ENCODE measurements around the gene OXLD1.

The OXLD1 gene

DNA sequence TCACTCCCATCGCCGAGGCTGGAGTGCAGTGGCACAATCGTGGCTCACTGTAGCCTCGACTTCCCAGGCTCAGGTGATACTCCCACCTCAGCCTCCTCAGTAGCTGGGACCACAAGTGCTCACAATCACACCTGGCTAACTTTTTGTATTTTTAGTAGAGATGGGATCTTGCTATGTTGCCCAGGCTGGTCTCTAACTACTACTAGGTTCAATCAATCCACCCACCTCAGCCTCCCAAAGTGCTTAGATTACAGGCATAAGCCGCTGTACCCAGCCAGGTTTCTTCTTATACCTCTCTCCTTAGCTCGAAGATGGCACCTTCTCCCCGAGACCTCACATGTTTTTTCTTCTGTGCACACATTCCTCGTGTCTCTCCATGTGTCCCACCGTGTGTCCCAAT lies 26.4 kb downstream of the OXLD1 start:
- no peak overlapping the region for H3K4me3 ChIP-seq (ENCODE audit: low read depth, low read length)
- H3K27ac ChIP-seq, result no peak overlapping the region
- TF ChIP-seq, protein P1, sequence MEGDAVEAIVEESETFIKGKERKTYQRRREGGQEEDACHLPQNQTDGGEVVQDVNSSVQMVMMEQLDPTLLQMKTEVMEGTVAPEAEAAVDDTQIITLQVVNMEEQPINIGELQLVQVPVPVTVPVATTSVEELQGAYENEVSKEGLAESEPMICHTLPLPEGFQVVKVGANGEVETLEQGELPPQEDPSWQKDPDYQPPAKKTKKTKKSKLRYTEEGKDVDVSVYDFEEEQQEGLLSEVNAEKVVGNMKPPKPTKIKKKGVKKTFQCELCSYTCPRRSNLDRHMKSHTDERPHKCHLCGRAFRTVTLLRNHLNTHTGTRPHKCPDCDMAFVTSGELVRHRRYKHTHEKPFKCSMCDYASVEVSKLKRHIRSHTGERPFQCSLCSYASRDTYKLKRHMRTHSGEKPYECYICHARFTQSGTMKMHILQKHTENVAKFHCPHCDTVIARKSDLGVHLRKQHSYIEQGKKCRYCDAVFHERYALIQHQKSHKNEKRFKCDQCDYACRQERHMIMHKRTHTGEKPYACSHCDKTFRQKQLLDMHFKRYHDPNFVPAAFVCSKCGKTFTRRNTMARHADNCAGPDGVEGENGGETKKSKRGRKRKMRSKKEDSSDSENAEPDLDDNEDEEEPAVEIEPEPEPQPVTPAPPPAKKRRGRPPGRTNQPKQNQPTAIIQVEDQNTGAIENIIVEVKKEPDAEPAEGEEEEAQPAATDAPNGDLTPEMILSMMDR (IDR thresholded peaks at IDR 0.05; ENCODE audit: low read depth, low read length, missing control alignments), result no peak
- DNase-seq, result no peak
- in situ Hi-C loops (cut with HindIII; ENCODE audit: low pct_ligation_motif_present, low sequenced_read_pairs), result no loop called here
- H3K27me3 ChIP-seq (replicated peaks), result no peaks in the 10 kb centered on the region
- no peaks in the 10 kb centered on the region for H3K36me3 ChIP-seq (replicated peaks)

- no peaks in the 10 kb centered on the region for H3K27me3 ChIP-seq (replicated peaks)
- TF ChIP-seq, protein P1 (IDR thresholded peaks at IDR 0.05; ENCODE audit: low read depth, low read length, missing control alignments), result no peak
- no peak overlapping the region for H3K4me3 ChIP-seq (ENCODE audit: low read depth, low read length)
- H3K27ac ChIP-seq, result no peak overlapping the region
- in situ Hi-C loops (cut with HindIII; ENCODE audit: low pct_ligation_motif_present, low sequenced_read_pairs), result no loop called here
- no peaks in the 10 kb centered on the region for H3K36me3 ChIP-seq (replicated peaks)
- DNase-seq, result no peak
These were observed 27.7 kb downstream of the OXLD1 start for GRCh38 chr17:81638683-81639082.

- TF ChIP-seq, protein P1 (IDR thresholded peaks at IDR 0.05; ENCODE audit: low read depth, low read length, missing control alignments), result no peak
- in situ Hi-C loops (cut with HindIII; ENCODE audit: low pct_ligation_motif_present, low sequenced_read_pairs), result no loop called here
- DNase-seq, result peak; percentile 61
- Histone ChIP-seq H3K27ac (peak within 1 kb of the TSS; percentile 89), H3K27me3 (replicated peaks) (no peaks in the 10 kb centered on the region), H3K4me3 (ENCODE audit: low read depth, low read length) (peak within 1 kb of the TSS; percentile 88), H3K36me3 (replicated peaks) (no peaks in the 10 kb centered on the region)
These were observed 29.7 kb downstream of the OXLD1 start, which contains the start of the genes NPLOC4 and TSPAN10 for GRCh38 chr17:81636505-81637288. Gene NPLOC4 (minus strand): TSS chr17:81637112. CDS start chr17:81636930, 182 bp downstream. Gene TSPAN10 (plus strand): TSS chr17:81637196. CDS start chr17:81642413, 5,217 bp downstream.

- H3K27me3 ChIP-seq (replicated peaks), result no peaks in the 10 kb centered on the region
- in situ Hi-C loops (cut with HindIII; ENCODE audit: low pct_ligation_motif_present, low sequenced_read_pairs), result no loop called here
- H3K36me3 ChIP-seq (replicated peaks), result peaks cover 3% of the 10 kb centered on the region
- H3K27ac ChIP-seq, result peak overlapping the region; percentile 89
- peak overlapping the region; percentile 88 for H3K4me3 ChIP-seq (ENCODE audit: low read depth, low read length)
- TF ChIP-seq, protein P1 (IDR thresholded peaks at IDR 0.05; ENCODE audit: low read depth, low read length, missing control alignments), result no peak
- peak; percentile 38 for DNase-seq
These were observed 30.4 kb downstream of the OXLD1 start for GRCh38 chr17:81635973-81636504.

DNA sequence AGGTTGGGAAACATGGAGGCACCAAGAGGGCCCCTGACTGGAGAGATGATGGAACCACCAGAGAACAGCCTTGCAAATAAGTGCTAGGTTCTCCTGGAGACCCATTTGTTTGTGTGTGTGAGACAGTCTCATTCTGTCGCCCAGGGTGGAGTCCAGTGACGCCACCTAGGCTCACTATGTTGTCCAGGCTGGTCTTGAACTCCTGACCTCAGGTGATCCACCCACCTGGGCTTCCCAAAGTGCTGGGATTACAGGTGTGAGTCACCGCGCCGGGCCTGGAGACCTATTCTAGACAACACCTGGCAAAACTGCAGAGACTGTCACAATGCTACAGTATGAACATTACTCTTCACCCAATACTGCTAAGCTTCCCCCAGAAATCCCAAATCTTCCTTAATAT lies 31.0 kb downstream of the OXLD1 start:
- H3K27ac ChIP-seq, result no peak overlapping the region

More for the DNA sequence above, 31.0 kb downstream of the OXLD1 start:
- Histone ChIP-seq H3K27me3 (replicated peaks) (no peaks in the 10 kb centered on the region), H3K4me3 (ENCODE audit: low read depth, low read length) (peak overlapping the region; percentile 88), H3K36me3 (replicated peaks) (peaks cover 3% of the 10 kb centered on the region)
- TF ChIP-seq, protein P1 (IDR thresholded peaks at IDR 0.05; ENCODE audit: low read depth, low read length, missing control alignments), result no peak
- in situ Hi-C loops (cut with HindIII; ENCODE audit: low pct_ligation_motif_present, low sequenced_read_pairs), result no loop called here
- DNase-seq, result no peak
